Upper lobe of right lung (tissue), 1 donor: ENCODE data around the gene GSN. TPM values are rescaled to one million over a fixed set of nuclear protein-coding genes. Genes with fewer than 3 reads are reported as not detected.
A peak's percentile ranks its signal among the peaks of the same experiment; 100 is the strongest.

ENCODE experiments used
- ATAC-seq: fragments of 200-7000 bp; cut with Tn5 transposase; one replicate; pipeline ENCODE4 v1.9.1; 2020; ENCODE audit warnings: mild to moderate bottlenecking, moderate library complexity
- DNase-seq: peaks from one replicate; pipeline ENCODE4 v3.0.0-alpha.2; 2020
- H3K27ac ChIP-seq: fragments of 200-600 bp; one replicate; pipeline ENCODE4 v1.8.0; 2022
- H3K27me3 ChIP-seq: fragments of 200-600 bp; one replicate; pipeline ENCODE4 v1.8.0; 2022; ENCODE audit warnings: mild to moderate bottlenecking
- H3K36me3 ChIP-seq: fragments of 200-600 bp; one replicate; pipeline ENCODE4 v1.8.0; 2022
- H3K4me1 ChIP-seq: fragments of 200-600 bp; one replicate; pipeline ENCODE4 v1.8.0; 2022
- H3K4me3 ChIP-seq: fragments of 200-600 bp; one replicate; pipeline ENCODE4 v1.8.0; 2022; ENCODE audit warnings: mild to moderate bottlenecking
- H3K9me3 ChIP-seq: fragments of 200-600 bp; one replicate; pipeline ENCODE4 v1.8.0; 2022
- intact Hi-C: fragments of 100-400 bp; cut with DNase I; formaldehyde crosslinking; loops from one replicate; pipeline ENCODE4 v1.11.0; 2022
- total RNA-seq: library from RNA; stranded (reverse); fragmentation: NEBNext Ultra II Directional; extraction: Animal tissue kit (Norgen Biotek cat#: 25700); gene quantifications from one replicate; pipeline ENCODE4 v1.2.1, GENCODE V29; 2021
- TF ChIP-seq, protein P1 (sequence below): fragments of 200-600 bp; IDR thresholded peaks from one replicate; pipeline ENCODE4 v1.8.0; 2022; ENCODE audit warnings: antibody characterized with exemption
- donor health status: DM: no; HTN: yes; CAD: no; lungs with severe emphysema.

The GSN gene
- total RNA-seq, 1 donor from 2014 or later, result 464 TPM

DNA sequence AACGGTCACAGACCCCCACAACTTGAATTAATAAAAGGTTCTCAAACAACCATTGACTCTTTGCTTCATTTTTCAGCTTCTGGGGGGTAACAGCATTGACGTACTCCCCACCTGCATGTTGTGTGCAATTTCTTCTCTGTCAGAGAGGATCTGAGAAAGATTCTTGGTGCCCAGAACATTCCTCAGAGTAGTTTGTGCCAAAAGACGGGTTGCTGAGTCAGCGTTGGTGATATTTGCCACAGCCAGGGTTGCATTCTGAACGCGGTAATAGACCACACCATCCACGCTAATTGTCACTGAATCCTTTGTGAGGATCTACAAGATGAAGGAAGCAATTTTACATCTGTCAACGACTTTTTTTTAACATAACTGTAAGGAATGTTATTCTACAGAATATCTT, 81.0 kb downstream of the GSN start:
- H3K9me3 ChIP-seq, result no peaks in the 10 kb centered on the region
- peaks cover 99% of the 10 kb centered on the region for H3K36me3 ChIP-seq
- intact Hi-C loops, result no loop called here
- TF ChIP-seq, protein P1, sequence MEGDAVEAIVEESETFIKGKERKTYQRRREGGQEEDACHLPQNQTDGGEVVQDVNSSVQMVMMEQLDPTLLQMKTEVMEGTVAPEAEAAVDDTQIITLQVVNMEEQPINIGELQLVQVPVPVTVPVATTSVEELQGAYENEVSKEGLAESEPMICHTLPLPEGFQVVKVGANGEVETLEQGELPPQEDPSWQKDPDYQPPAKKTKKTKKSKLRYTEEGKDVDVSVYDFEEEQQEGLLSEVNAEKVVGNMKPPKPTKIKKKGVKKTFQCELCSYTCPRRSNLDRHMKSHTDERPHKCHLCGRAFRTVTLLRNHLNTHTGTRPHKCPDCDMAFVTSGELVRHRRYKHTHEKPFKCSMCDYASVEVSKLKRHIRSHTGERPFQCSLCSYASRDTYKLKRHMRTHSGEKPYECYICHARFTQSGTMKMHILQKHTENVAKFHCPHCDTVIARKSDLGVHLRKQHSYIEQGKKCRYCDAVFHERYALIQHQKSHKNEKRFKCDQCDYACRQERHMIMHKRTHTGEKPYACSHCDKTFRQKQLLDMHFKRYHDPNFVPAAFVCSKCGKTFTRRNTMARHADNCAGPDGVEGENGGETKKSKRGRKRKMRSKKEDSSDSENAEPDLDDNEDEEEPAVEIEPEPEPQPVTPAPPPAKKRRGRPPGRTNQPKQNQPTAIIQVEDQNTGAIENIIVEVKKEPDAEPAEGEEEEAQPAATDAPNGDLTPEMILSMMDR, result no peak
- DNase-seq (no peak), ATAC-seq (no peak)
- H3K4me1 ChIP-seq, result peaks cover 70% of the 10 kb centered on the region
- no peaks in the 10 kb centered on the region for H3K27me3 ChIP-seq
- H3K4me3 ChIP-seq, result no peak overlapping the region
- no peak overlapping the region for H3K27ac ChIP-seq

DNA sequence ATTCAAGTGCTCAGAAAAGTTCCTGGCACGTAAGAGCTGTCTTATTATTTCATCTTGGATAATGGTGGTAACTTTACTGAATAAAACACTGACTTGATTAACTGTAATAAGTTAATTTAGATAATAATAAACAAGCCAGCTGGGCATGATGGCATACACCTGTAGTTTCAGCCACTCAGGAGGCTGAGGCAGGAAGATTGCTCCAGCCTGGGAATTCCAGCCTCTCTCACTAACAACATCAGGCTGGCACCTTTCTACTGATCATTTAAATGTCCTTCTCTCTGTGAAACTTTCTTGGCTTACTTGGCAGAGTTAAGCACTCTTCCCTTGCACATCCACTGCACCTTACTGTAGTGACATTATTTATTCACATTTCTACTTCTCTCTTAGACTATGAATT, 82.1 kb downstream of the GSN start:
- Histone ChIP-seq H3K27ac (peak overlapping the region; percentile 56), H3K27me3 (no peaks in the 10 kb centered on the region), H3K4me3 (no peak overlapping the region), H3K9me3 (no peaks in the 10 kb centered on the region), H3K36me3 (peaks cover 98% of the 10 kb centered on the region), H3K4me1 (peaks cover 68% of the 10 kb centered on the region)
- no peak for ATAC-seq
- DNase-seq, result no peak
- intact Hi-C loops, result no loop called here
- TF ChIP-seq, protein P1, result no peak

DNA sequence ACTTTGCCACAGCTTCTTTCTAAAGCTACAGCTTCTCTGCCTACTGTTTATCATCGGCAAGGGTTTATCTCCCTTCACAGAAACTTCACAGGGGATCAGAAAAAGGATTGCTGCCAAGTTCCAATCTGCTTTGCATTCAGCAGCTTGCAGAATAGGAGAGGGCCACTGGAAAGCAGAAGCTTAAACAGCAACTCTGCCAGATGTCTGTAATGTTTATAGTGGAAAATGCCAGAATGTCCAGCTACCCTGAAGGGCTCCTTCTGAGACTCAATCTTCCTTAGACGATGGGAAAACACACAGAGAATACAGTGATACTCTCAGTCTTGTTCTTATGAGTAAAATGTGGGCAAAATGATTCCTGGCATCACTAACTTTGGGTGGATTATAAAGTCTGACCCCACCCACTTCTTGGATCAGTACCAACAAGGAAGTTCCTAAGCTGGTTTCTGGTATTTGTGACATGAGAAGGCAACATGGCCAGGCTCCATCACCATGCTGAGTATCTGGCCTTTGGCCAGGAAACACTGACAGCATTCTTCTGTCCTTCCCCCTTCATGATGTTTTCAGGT, 83.1 kb downstream of the GSN start:
- intact Hi-C loops, result no loop called here
- no peaks in the 10 kb centered on the region for H3K9me3 ChIP-seq
- DNase-seq (no peak), ATAC-seq (peak; percentile 73)
- H3K36me3 ChIP-seq, result peaks cover 98% of the 10 kb centered on the region
- TF ChIP-seq, protein P1, result no peak
- H3K4me3 ChIP-seq, result no peak overlapping the region
- peak overlapping the region; percentile 56 for H3K27ac ChIP-seq
- H3K27me3 ChIP-seq, result no peaks in the 10 kb centered on the region
- peaks cover 78% of the 10 kb centered on the region for H3K4me1 ChIP-seq

DNA sequence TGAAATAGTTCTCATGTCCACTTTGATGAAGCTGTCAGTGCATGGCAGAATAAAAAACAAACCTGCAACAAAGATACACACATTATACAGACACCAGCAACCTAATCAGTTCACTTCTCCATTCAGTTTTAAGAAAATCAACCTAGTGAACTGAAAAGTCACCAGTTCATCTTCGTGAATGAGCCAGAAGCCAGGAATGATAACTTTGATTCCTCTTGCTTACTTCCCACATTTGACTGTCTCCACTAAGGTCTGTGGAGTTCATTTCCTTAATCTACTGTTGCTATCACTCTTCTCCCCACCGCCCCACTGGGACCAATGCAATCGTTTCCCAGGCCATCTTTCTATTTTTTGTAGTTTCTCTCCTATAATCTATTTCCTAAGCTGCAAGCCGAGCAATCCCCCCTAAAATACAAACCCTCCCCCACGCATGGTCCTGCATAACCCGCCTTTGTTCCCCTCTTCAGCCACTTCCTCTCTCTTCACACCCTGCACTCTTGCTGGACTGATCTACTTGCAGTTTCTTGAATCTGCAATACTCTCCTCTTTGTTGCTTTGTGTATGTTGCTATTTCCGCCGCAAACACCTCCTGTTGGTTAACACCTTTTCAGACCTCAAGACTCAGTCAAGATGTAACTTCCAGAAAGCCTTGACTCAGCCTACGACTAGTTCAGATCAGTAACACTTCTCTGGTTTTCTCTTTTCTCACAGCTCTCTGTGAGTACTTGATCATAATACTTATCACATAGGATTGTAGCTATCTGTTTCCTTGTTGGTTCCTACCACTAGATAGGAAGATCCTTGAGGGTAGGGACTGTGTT, 85.5 kb downstream of the GSN start:
- Histone ChIP-seq H3K36me3 (peaks cover 75% of the 10 kb centered on the region), H3K4me1 (peaks cover 96% of the 10 kb centered on the region), H3K27ac (peak overlapping the region; percentile 51), H3K4me3 (no peak overlapping the region), H3K27me3 (no peaks in the 10 kb centered on the region), H3K9me3 (no peaks in the 10 kb centered on the region)
- ATAC-seq (peak; percentile 76), DNase-seq (no peak)
- TF ChIP-seq, protein P1, result no peak
- intact Hi-C loops, result no loop called here

DNA sequence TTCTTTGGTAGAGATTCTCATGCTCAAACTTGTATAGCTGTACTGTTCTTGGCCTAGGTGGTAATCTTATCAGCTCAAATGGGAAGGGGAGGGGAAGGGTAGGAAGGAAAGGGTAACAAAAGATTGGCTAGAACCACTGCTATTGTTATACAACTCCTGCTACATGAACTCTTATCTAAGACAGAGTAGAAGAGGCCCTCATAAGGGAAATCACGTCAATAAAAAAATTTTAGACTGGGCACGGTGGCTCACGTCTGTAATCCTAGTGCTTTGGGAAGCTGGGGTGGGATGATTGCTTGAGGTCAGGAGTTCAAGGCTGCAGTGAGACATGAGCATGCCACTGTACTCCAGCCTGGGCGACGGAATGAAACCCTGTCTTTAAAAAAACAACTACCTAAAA, 86.2 kb downstream of the GSN start:
- TF ChIP-seq, protein P1, result no peak
- ATAC-seq (peak; percentile 62), DNase-seq (no peak)
- H3K4me3 ChIP-seq, result no peak overlapping the region
- H3K4me1 ChIP-seq, result peaks cover 97% of the 10 kb centered on the region
- H3K36me3 ChIP-seq, result peaks cover 68% of the 10 kb centered on the region
- intact Hi-C loops, result no loop called here
- H3K27ac ChIP-seq, result peak overlapping the region; percentile 51
- H3K27me3 ChIP-seq, result no peaks in the 10 kb centered on the region
- H3K9me3 ChIP-seq, result no peaks in the 10 kb centered on the region
